Liver (tissue), 3 donors: ENCODE results near the gene UBE2N.
"Not testable (repeated sequence)": the region's sequence is repeated elsewhere in the genome, so short reads cannot be mapped to it uniquely, and the experiment has no call there.

Experiments used
- FOXA1 ChIP-seq: IDR thresholded peaks from 2 replicates; pipeline ENCODE4 v1.6.1; 2016; ENCODE audit warnings: antibody characterized with exemption
- GABPA ChIP-seq, 2 donors: IDR thresholded peaks in 1 of 2; conservative IDR thresholded peaks in 1 of 2; 2 replicates each; pipeline ENCODE4 v1.6.1; 2016; ENCODE audit warnings: antibody characterized with exemption in 2 of 2, mild to moderate bottlenecking in 1 of 2, moderate library complexity in 1 of 2
- RAD21 ChIP-seq, 2 donors: IDR thresholded peaks; 2 replicates each; pipeline ENCODE4 v1.6.1; 2016; ENCODE audit warnings: antibody characterized with exemption in 2 of 2, mild to moderate bottlenecking in 2 of 2
- RXRA ChIP-seq, 2 donors: IDR thresholded peaks; 2 replicates each; pipeline ENCODE4 v1.6.1; 2017 to 2018; ENCODE audit warnings: antibody characterized with exemption in 2 of 2, mild to moderate bottlenecking in 1 of 2
- SP1 ChIP-seq: IDR thresholded peaks from 2 replicates; pipeline ENCODE4 v1.6.1; 2018; ENCODE audit warnings: antibody characterized with exemption, mild to moderate bottlenecking
- TAF1 ChIP-seq: conservative IDR thresholded peaks from 2 replicates; pipeline ENCODE4 v1.6.1; 2016; ENCODE audit warnings: antibody characterized with exemption, mild to moderate bottlenecking
- TF ChIP-seq, protein P1 (sequence below): IDR thresholded peaks from 2 replicates; pipeline ENCODE4 v1.6.1; 2016; ENCODE audit warnings: antibody characterized with exemption, mild to moderate bottlenecking
- TF ChIP-seq, protein P2 (sequence below): fragments of 150-350 bp; IDR thresholded peaks from 2 replicates; pipeline ENCODE4 v1.5.1; 2017; ENCODE audit warnings: improper control_type of control experiment, low read depth, low read length; ENCODE audit not compliant: missing input control
- TF ChIP-seq, protein P3 (sequence below): IDR thresholded peaks from 2 replicates; pipeline ENCODE4 v1.6.1; 2016; ENCODE audit warnings: antibody characterized with exemption
- TF ChIP-seq, protein P4 (sequence below): IDR thresholded peaks from 2 replicates; pipeline ENCODE4 v1.6.1; 2016; ENCODE audit warnings: antibody characterized with exemption
- donor health status: healthy.
- donor health status: healthy.

DNA sequence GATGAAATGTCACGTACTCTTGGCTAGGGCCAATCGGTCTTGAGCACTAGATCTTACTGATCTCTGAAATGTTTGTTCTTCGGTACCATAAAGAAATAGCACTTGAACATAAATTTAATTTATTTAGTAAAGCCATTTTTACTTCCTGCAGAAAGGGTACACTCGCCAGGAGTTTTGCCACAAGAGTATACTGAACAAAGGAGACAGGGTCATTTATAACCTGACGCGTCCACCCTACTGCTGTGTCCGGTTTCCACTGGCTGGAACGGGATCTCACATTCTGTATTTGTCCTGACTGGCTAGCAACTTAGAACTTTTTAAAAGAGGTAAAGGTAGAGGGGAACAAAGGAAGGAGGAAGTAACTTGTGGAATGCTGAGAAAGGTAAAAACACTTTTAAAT lies 29.4 kb downstream of the UBE2N start:
- TF ChIP-seq, protein P1, sequence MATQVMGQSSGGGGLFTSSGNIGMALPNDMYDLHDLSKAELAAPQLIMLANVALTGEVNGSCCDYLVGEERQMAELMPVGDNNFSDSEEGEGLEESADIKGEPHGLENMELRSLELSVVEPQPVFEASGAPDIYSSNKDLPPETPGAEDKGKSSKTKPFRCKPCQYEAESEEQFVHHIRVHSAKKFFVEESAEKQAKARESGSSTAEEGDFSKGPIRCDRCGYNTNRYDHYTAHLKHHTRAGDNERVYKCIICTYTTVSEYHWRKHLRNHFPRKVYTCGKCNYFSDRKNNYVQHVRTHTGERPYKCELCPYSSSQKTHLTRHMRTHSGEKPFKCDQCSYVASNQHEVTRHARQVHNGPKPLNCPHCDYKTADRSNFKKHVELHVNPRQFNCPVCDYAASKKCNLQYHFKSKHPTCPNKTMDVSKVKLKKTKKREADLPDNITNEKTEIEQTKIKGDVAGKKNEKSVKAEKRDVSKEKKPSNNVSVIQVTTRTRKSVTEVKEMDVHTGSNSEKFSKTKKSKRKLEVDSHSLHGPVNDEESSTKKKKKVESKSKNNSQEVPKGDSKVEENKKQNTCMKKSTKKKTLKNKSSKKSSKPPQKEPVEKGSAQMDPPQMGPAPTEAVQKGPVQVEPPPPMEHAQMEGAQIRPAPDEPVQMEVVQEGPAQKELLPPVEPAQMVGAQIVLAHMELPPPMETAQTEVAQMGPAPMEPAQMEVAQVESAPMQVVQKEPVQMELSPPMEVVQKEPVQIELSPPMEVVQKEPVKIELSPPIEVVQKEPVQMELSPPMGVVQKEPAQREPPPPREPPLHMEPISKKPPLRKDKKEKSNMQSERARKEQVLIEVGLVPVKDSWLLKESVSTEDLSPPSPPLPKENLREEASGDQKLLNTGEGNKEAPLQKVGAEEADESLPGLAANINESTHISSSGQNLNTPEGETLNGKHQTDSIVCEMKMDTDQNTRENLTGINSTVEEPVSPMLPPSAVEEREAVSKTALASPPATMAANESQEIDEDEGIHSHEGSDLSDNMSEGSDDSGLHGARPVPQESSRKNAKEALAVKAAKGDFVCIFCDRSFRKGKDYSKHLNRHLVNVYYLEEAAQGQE, result not testable (repeated sequence)
- TF ChIP-seq, protein P2, sequence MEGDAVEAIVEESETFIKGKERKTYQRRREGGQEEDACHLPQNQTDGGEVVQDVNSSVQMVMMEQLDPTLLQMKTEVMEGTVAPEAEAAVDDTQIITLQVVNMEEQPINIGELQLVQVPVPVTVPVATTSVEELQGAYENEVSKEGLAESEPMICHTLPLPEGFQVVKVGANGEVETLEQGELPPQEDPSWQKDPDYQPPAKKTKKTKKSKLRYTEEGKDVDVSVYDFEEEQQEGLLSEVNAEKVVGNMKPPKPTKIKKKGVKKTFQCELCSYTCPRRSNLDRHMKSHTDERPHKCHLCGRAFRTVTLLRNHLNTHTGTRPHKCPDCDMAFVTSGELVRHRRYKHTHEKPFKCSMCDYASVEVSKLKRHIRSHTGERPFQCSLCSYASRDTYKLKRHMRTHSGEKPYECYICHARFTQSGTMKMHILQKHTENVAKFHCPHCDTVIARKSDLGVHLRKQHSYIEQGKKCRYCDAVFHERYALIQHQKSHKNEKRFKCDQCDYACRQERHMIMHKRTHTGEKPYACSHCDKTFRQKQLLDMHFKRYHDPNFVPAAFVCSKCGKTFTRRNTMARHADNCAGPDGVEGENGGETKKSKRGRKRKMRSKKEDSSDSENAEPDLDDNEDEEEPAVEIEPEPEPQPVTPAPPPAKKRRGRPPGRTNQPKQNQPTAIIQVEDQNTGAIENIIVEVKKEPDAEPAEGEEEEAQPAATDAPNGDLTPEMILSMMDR, result not testable (repeated sequence)
- not testable (repeated sequence) for TF ChIP-seq TAF1; RAD21 (IDR thresholded peaks at IDR 0.05); GABPA (IDR thresholded peaks at IDR 0.05 in 1 of 2, conservative IDR thresholded peaks at IDR 0.05 in 1 of 2); RXRA (IDR thresholded peaks at IDR 0.05); FOXA1; SP1
- TF ChIP-seq, protein P3, sequence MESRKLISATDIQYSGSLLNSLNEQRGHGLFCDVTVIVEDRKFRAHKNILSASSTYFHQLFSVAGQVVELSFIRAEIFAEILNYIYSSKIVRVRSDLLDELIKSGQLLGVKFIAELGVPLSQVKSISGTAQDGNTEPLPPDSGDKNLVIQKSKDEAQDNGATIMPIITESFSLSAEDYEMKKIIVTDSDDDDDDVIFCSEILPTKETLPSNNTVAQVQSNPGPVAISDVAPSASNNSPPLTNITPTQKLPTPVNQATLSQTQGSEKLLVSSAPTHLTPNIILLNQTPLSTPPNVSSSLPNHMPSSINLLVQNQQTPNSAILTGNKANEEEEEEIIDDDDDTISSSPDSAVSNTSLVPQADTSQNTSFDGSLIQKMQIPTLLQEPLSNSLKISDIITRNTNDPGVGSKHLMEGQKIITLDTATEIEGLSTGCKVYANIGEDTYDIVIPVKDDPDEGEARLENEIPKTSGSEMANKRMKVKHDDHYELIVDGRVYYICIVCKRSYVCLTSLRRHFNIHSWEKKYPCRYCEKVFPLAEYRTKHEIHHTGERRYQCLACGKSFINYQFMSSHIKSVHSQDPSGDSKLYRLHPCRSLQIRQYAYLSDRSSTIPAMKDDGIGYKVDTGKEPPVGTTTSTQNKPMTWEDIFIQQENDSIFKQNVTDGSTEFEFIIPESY, result not testable (repeated sequence)
- TF ChIP-seq, protein P4, sequence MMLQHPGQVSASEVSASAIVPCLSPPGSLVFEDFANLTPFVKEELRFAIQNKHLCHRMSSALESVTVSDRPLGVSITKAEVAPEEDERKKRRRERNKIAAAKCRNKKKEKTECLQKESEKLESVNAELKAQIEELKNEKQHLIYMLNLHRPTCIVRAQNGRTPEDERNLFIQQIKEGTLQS, result not testable (repeated sequence)
